ENCODE measurements around the gene PACS1.

Gene PACS1

GRCh38 chr11:66050581-66051231 lies 19.4 kb upstream of the PACS1 start:
- DNase-seq (ENCODE audit: low spot score) = no peak

DNA sequence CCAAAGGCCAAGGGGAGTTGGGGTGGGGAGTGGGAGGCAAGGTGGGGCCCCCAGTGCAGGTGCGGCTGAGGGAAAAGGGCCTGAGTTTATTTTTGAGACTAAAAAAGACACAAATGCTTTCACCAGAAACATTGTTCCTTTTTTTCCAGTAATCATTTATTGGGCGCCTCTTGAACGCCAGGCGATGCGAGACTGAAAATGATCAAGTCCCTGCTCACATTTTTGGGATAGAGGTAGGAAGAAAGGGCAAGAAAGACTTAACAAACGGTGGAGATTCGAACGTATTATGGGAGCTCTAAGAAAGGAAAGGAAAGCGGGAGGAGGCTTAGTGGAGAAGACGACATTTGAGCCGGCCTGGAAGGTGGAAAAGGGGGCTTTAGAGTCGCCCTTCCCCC lies 18.7 kb upstream of the PACS1 start:
- DNase-seq (ENCODE audit: low spot score) = no peak

DNA sequence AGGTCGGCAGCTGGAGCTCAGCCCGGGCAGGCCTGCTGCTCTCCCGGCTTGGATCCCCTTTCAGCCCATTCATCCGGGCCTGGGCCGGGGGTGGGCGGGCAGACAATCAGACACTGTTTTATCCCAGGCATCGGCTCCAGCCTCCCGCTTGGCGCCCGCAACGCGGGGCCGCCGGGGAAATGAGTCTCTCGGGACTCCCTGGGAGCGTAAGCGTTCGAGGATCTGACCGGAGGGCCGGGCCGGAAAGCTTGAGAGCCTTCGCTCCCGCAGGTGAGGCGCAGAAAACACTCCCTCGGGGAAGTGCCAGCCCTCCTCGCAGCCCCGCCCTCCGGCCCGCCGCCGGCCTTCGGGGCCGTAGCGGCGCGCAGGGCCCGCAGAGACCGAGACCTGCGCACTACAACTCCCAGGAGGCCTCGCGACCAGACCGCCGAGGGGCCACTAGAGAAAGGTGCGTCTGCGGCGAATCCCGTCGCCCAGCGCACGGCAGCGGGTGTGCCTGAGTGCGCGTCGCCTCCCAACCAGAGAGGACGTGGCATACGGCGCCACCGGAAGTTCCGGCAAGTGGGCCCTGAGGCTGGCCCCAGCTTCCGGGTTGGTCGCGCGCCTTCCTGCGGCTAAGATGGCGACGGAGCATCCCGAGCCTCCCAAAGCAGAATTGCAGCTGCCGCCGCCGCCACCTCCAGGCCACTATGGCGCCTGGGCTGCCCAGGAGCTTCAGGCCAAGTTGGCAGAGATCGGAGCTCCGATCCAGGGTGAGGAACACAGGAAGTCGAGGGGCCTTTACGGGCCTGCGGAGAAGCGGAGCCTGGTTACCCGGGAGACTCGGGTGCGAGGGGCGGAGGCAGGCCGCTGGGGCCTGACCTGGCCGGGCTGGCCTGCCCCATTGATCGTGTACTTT lies 18.1 kb upstream of the PACS1 start, which contains the start of gene SF3B2:
Gene SF3B2, plus strand, starts transcription at position 599 of the 898 bp plus-strand sequence. Its CDS starts 21 bp downstream, at position 620.
- DNase-seq (ENCODE audit: low spot score) = peak; percentile 99

DNA sequence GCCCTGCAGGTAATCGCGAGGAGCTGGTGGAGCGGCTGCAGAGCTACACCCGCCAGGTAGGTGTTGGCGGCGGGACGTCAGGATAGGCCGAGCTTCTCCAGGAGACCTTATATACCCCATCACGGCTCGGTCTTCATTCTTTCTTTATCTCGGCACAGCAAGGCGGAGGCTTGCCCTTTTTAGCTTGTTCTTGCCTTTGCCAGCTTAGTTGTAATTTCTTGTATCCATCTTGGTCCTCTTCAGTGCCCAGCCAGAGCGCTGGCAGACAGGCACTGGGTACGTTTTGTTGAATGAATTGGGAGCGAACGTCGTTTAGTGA lies 17.4 kb upstream of the PACS1 start:
- DNase-seq (ENCODE audit: low spot score) = no peak

- DNase-seq (ENCODE audit: low spot score) = no peak
Observed at GRCh38 chr11:66055021-66055420, 15.1 kb upstream of the PACS1 start.

DNA sequence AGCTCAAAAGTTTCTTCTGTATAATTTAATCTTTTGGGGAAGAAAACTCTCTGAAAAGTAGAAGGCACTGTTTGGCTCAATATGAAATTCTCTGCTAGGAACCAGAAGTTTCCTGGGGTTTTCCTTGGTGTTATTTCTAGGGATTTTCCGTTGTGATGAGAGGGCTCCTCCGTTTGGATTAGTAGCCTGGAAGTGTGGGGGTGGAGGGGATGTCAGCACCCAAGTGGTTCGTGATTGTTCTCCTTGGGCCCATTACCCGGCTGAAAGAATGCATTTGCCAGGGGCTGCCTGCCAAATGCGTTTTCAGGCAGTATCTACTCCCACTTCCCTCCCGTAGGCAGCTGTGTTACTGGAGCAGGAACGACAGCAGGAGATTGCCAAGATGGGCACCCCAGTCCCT lies 13.6 kb upstream of the PACS1 start:
- no peak for DNase-seq (ENCODE audit: low spot score)

DNA sequence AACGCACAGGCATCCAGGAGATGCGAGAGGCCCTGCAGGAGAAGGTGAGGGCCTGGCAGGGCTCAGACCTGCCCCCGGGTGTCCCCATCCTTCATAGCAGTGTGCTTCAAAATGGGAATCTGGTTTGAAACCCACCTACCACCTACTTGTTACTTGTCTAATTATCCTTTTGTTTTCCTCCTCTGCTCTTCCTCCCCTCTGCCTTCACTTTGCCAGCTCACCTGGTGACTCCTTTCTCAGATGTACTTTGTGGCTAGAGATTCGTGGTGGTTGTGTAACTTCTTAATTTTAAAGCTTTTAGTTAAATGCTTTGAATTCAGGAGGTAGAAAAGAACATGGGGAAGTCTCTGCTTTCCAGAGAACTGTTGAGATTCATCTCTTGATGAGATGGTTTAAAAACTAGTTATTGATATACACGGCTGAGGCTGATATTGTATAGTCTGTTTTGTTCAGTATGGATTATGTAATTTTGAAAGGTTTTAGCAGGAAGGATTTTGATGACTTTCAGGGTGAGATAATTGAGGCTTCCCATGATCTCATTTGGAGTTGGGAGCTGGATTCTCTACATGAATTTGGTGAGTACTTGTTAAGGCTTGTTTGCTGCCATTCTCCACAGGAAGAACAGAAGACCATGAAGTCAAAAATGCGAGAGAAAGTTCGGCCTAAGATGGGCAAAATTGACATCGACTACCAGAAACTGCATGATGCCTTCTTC lies 9.9 kb upstream of the PACS1 start:
- DNase-seq (ENCODE audit: low spot score) = no peak

- no peak for DNase-seq (ENCODE audit: low spot score)
Observed at GRCh38 chr11:66061268-66061667, 8.8 kb upstream of the PACS1 start.

GRCh38 chr11:66062408-66062807 lies 7.7 kb upstream of the PACS1 start:
- DNase-seq (ENCODE audit: low spot score) = no peak

- DNase-seq (ENCODE audit: low spot score) = no peak
Observed at GRCh38 chr11:66063900-66064299, 6.2 kb upstream of the PACS1 start.

DNA sequence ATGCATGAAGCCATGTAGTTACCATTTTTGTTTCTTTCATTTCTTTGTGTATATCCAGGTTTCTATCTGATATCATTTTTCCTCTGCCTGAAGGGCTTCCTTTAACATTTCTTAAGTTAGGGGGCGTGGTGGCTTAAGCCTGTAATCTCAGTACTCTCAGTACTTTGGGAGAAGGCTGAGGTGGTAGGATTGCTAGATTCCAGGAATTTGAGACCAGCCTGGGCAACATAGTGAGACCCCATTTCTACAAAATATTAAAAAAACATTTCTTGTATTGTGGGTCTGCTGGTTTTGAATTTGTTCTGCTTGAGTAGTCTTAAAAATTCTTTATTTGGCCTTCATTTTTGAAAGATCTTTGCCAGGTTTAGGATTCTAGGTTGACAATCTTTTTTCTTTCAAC lies 5.5 kb upstream of the PACS1 start:
- DNase-seq (ENCODE audit: low spot score) = no peak

- no peak for DNase-seq (ENCODE audit: low spot score)
Observed at GRCh38 chr11:66066751-66067150, 3.3 kb upstream of the PACS1 start.

- DNase-seq (ENCODE audit: low spot score) = no peak
Observed at GRCh38 chr11:66067640-66068039, 2.4 kb upstream of the PACS1 start.

- peak; percentile 60 for DNase-seq (ENCODE audit: low spot score)
Observed at GRCh38 chr11:66068154-66068821, 1.8 kb upstream of the PACS1 start.

DNA sequence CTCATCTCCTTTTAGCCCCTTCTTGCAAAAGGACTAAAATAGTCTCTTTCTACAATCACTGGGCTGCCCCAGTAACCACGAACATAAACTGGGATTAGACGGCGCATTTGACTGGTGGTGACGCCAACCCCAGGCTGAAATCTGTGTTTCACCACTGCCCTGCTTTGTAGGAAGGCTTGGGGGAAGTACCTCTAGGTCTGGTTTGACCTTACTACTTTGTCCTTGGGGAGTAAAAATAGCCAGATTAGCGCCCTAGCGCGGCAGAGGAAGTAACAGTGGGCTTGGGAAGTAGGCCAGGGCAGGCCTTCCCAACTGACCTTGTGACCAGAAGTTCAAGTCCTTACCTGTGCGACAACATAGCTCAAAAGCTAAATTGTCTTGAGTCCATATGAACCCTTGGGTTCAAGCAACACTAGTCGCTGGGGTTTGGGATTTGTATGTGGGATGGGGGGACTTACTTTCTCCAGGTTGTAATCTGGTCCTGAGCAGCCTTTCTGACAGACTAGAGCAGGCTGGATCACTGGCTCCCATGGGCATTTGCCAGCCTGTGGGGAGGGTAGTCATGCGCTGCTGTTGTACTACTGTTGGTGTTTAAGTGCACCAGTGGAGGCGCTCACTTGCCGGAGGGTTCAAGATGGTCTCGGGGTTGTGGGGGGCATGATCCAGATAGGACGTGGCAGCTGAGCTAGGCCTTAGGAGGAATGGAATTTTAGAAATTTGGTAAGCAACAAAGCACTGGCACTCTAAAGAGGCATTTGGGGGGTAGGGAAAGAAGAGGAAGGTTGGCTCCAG lies 953 bp upstream of the PACS1 start:
- peak; percentile 18 for DNase-seq (ENCODE audit: low spot score)

DNA sequence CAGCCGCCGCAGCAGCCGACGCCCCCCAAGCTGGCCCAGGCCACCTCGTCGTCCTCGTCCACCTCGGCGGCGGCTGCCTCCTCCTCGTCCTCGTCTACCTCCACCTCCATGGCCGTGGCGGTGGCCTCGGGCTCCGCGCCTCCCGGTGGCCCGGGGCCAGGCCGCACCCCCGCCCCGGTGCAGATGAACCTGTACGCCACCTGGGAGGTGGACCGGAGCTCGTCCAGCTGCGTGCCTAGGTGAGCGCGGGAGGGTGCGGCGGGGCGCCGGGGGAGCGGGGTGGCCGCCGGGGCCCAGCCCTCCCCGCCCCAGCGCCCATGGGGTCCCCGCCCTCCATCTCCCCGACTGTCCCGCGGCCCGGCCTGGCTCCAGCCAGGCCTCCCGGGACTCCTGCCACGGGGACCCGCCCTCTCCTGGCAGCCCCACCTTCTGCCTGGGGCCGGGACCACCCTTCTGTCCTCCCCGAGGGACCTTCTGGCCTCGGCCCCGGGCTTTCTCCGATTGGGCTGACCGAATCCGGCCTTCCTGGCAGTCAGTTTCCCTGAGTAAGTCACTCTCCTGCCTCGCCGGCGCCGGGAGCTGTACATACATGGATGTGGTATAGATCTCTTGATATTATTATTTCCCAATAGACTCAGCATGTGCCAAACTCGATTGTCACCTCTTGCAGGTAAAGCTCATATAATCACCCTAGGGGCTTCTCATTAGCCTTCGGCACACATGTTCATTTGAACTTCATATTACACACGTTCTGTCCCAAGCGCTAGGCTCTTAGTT lies 720 bp downstream of the PACS1 start:
- peak; percentile 41 for DNase-seq (ENCODE audit: low spot score)

DNA sequence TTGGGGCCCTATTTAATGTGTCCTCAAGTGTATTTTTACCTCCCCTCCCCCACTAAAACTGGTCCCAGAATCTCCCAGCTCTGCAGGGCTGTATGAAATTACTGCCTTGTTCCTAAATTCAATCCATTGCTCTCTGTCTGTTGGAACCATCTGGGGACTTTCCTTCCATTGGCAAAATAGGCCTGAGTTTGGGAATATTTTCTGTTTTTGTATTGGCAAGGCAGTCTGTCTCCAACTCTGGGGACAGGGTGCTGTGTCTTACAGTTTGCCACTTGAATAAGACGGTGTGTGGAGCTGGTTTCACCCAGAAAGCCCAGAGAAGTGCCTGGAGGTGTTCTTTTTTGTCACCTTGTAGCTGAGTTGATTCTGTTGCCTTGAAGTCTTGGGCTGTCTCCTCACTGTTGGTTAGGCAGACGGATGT lies 1.3 kb downstream of the PACS1 start:
- DNase-seq (ENCODE audit: low spot score) = no peak

- DNase-seq (ENCODE audit: low spot score) = no peak
Observed at GRCh38 chr11:66072081-66072480, 2.0 kb downstream of the PACS1 start.

DNA sequence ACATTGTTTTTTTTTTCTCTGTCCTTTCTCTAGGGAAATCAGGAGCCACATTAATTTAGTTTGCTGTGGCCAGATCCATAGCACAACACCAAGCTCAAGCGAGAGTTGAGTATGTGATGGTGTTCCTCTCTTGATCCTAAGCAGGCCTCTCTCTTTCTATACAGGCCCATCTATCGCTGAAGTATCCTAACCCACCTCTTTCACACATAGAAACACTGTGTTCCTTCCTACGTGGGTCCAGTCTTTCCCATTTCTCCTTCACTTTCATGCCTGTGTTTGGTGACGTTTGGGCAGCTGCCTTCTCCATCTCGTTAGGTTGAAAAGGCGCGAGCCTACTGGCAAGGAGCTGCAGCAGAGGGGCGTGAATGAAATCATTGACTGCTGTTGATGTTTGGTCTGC lies 2.4 kb downstream of the PACS1 start:
- no peak for DNase-seq (ENCODE audit: low spot score)

- DNase-seq (ENCODE audit: low spot score) = no peak
Observed at GRCh38 chr11:66073669-66074068, 3.6 kb downstream of the PACS1 start.

- no peak for DNase-seq (ENCODE audit: low spot score)
Observed at GRCh38 chr11:66075273-66075672, 5.2 kb downstream of the PACS1 start.
